HepG2 (cell line): Measurements from ENCODE around the gene ABHD17A. TPM values are rescaled to one million over a fixed set of nuclear protein-coding genes. Genes with fewer than 3 reads are reported as not detected.
A peak's percentile ranks its signal among the peaks of the same experiment; 100 is the strongest.

Experiments used
- CCAR2 ChIP-seq: fragments of 200-400 bp; formaldehyde crosslinking; optimal IDR thresholded peaks from 2 replicates; pipeline ENCODE3; 2018; ENCODE audit warnings: low read depth, mild to moderate bottlenecking, low read length, moderate library complexity
- DMAP1 ChIP-seq: IDR thresholded peaks from 2 replicates; pipeline ENCODE4 v1.6.1; 2016
- HMG20A ChIP-seq: IDR thresholded peaks from 2 replicates; pipeline ENCODE4 v1.6.1; 2016; ENCODE audit warnings: borderline replicate concordance
- MYC ChIP-seq: sonication (generic); formaldehyde crosslinking; IDR thresholded peaks from 2 replicates; pipeline ENCODE4 v1.9.0; 2021; ENCODE audit warnings: missing genetic modification reagents, borderline replicate concordance
- NR2F6 ChIP-seq, 2 experiments: IDR thresholded peaks; 2 replicates each; pipeline ENCODE4 v1.6.1; 2016; ENCODE audit warnings: antibody characterized with exemption in 1 of 2, mild to moderate bottlenecking in 1 of 2
- POLR2AphosphoS2 ChIP-seq: IDR thresholded peaks from 2 replicates; pipeline ENCODE4 v1.6.1; 2011; ENCODE audit warnings: low read depth, low read length, improper control_type of control experiment
- REL ChIP-seq: sonication (generic); formaldehyde crosslinking; conservative IDR thresholded peaks from 2 replicates; pipeline ENCODE4 v1.8.0; 2022; ENCODE audit warnings: mild to moderate bottlenecking, missing genetic modification reagents, moderate library complexity
- RELA ChIP-seq: sonication (generic); formaldehyde crosslinking; IDR thresholded peaks from 2 replicates; pipeline ENCODE4 v1.4.0; 2020; ENCODE audit warnings: missing genetic modification reagents
- SAFB2 ChIP-seq: sonication (generic); formaldehyde crosslinking; IDR thresholded peaks from 2 replicates; pipeline ENCODE4 v1.5.1; 2020; ENCODE audit warnings: missing genetic modification reagents, low read depth, mild to moderate bottlenecking, borderline replicate concordance
- SIX4 ChIP-seq: sonication (generic); formaldehyde crosslinking; IDR thresholded peaks from 2 replicates; pipeline ENCODE4 v1.4.0; 2020; ENCODE audit warnings: missing genetic modification reagents
- SMAD1 ChIP-seq: sonication (generic); formaldehyde crosslinking; IDR thresholded peaks from 2 replicates; pipeline ENCODE4 v1.4.0; 2020; ENCODE audit warnings: missing genetic modification reagents, low read depth, mild to moderate bottlenecking, borderline replicate concordance
- SMAD9 ChIP-seq: sonication (generic); formaldehyde crosslinking; IDR thresholded peaks from 2 replicates; pipeline ENCODE4 v1.5.1; 2020; ENCODE audit warnings: mild to moderate bottlenecking, missing genetic modification reagents
- TEAD2 ChIP-seq: sonication (generic); formaldehyde crosslinking; IDR thresholded peaks from 2 replicates; pipeline ENCODE4 v1.9.0; 2021; ENCODE audit warnings: missing genetic modification reagents
- ZMYM3 ChIP-seq: sonication (generic); formaldehyde crosslinking; IDR thresholded peaks from 2 replicates; pipeline ENCODE4 v1.5.1; 2020; ENCODE audit warnings: mild to moderate bottlenecking, missing genetic modification reagents
- ZNF10 ChIP-seq: sonication (generic); formaldehyde crosslinking; IDR thresholded peaks from 2 replicates; pipeline ENCODE4 v1.4.0; 2020; ENCODE audit warnings: mild to moderate bottlenecking, low read depth, missing genetic modification reagents, borderline replicate concordance
- ZNF432 ChIP-seq: sonication (generic); formaldehyde crosslinking; IDR thresholded peaks from 2 replicates; pipeline ENCODE4 v1.5.0; 2020; ENCODE audit warnings: missing genetic modification reagents, mild to moderate bottlenecking, borderline replicate concordance
- ZNF557 ChIP-seq: sonication (generic); formaldehyde crosslinking; IDR thresholded peaks from 2 replicates; pipeline ENCODE4 v1.4.0; 2020; ENCODE audit warnings: missing genetic modification reagents
- ZNF562 ChIP-seq: sonication (generic); formaldehyde crosslinking; IDR thresholded peaks from 2 replicates; pipeline ENCODE4 v1.8.0; 2022; ENCODE audit warnings: missing genetic modification reagents, borderline replicate concordance
- ZNF570 ChIP-seq: sonication (generic); formaldehyde crosslinking; IDR thresholded peaks from 2 replicates; pipeline ENCODE4 v1.4.0; 2020; ENCODE audit warnings: mild to moderate bottlenecking, missing genetic modification reagents, borderline replicate concordance
- ZNF678 ChIP-seq: sonication (generic); formaldehyde crosslinking; IDR thresholded peaks from 2 replicates; pipeline ENCODE4 v1.4.0; 2020; ENCODE audit warnings: mild to moderate bottlenecking, missing genetic modification reagents
- ZNF841 ChIP-seq: sonication (generic); formaldehyde crosslinking; IDR thresholded peaks from 2 replicates; pipeline ENCODE4 v1.8.1; 2023; ENCODE audit warnings: missing genetic modification reagents, borderline replicate concordance
- ZNF878 ChIP-seq: sonication (generic); formaldehyde crosslinking; IDR thresholded peaks from 2 replicates; pipeline ENCODE4 v1.8.1; 2023; ENCODE audit warnings: mild to moderate bottlenecking, missing genetic modification reagents, moderate library complexity
- polyA plus RNA-seq, 8 experiments: library from polyadenylated mRNA; depleted of rRNA in 3 of 8; stranded (reverse) in 7 of 8; unstranded in 1 of 8; fragments of >200 nt; fragmentation: Illumina TruSeq in 4 of 8; extraction: Trizol in 4 of 8; gene quantifications; 2 replicates each; pipeline versions ENCODE4 v1.2.1 to v1.2.3, GENCODE V29; 2011 to 2016; ENCODE audit warnings: low read depth in 4 of 8, missing spikeins in 1 of 8, mixed read lengths in 1 of 8; ENCODE audit not compliant: insufficient read depth in 1 of 8
- total RNA-seq, 5 experiments: library from RNA; depleted of rRNA; stranded (reverse); fragments of >200 nt; fragmentation: Illumina TruSeq; extraction: Trizol; gene quantifications; 2 replicates each; pipeline ENCODE4 v1.2.3, GENCODE V29; 2016; ENCODE audit warnings: low read depth in 1 of 5
- TF ChIP-seq, protein P1 (sequence below): sonication (generic); formaldehyde crosslinking; IDR thresholded peaks from 2 replicates; pipeline ENCODE4 v1.5.0; 2020; ENCODE audit warnings: missing genetic modification reagents
- TF ChIP-seq, protein P2 (sequence below): sonication (generic); formaldehyde crosslinking; IDR thresholded peaks from 2 replicates; pipeline ENCODE4 v1.5.0; 2020; ENCODE audit warnings: mild to moderate bottlenecking, missing genetic modification reagents, borderline replicate concordance

The ABHD17A gene
- total and polyA plus RNA-seq, 2 of the 13 experiments (the other 11 are each of a cell fraction or from before 2014, with no cell fraction given): 27.7 to 40.8 TPM

DNA sequence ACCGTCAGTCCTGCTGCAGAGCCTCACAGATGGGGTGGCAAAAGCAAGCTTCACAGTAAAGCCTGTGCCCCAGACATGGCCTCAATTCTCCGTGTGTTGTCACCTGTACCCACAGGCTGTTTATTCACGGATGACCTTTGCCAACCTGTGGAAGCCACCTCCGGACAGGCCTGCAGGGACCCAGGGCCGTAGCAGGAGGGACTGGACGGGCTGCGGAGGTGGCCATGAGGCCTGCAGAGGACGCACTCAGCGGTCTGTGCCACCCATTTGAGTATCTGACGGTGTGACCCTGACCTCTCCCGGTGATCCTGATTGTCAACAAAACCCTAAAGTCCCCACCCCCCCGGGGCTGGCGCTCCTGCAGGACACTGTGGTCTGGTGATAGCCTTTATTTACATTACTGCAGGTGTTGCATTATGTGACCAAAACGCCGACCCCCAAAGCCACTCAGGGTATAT is 14.1 kb downstream of the ABHD17A start (continued):
- TF ChIP-seq, protein P1, sequence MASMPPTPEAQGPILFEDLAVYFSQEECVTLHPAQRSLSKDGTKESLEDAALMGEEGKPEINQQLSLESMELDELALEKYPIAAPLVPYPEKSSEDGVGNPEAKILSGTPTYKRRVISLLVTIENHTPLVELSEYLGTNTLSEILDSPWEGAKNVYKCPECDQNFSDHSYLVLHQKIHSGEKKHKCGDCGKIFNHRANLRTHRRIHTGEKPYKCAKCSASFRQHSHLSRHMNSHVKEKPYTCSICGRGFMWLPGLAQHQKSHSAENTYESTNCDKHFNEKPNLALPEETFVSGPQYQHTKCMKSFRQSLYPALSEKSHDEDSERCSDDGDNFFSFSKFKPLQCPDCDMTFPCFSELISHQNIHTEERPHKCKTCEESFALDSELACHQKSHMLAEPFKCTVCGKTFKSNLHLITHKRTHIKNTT: no peak
- TF ChIP-seq CCAR2: no peak
- TF ChIP-seq NR2F6 (IDR thresholded peaks at IDR 0.05): peak; percentile 97
- peak; percentile 98 for TF ChIP-seq NR2F6 (CRISPR knock-in tag; IDR thresholded peaks at IDR 0.05)
- no peak for TF ChIP-seq ZNF10
- no peak for TF ChIP-seq SIX4 (CRISPR knock-in tag)
- TF ChIP-seq, protein P2, sequence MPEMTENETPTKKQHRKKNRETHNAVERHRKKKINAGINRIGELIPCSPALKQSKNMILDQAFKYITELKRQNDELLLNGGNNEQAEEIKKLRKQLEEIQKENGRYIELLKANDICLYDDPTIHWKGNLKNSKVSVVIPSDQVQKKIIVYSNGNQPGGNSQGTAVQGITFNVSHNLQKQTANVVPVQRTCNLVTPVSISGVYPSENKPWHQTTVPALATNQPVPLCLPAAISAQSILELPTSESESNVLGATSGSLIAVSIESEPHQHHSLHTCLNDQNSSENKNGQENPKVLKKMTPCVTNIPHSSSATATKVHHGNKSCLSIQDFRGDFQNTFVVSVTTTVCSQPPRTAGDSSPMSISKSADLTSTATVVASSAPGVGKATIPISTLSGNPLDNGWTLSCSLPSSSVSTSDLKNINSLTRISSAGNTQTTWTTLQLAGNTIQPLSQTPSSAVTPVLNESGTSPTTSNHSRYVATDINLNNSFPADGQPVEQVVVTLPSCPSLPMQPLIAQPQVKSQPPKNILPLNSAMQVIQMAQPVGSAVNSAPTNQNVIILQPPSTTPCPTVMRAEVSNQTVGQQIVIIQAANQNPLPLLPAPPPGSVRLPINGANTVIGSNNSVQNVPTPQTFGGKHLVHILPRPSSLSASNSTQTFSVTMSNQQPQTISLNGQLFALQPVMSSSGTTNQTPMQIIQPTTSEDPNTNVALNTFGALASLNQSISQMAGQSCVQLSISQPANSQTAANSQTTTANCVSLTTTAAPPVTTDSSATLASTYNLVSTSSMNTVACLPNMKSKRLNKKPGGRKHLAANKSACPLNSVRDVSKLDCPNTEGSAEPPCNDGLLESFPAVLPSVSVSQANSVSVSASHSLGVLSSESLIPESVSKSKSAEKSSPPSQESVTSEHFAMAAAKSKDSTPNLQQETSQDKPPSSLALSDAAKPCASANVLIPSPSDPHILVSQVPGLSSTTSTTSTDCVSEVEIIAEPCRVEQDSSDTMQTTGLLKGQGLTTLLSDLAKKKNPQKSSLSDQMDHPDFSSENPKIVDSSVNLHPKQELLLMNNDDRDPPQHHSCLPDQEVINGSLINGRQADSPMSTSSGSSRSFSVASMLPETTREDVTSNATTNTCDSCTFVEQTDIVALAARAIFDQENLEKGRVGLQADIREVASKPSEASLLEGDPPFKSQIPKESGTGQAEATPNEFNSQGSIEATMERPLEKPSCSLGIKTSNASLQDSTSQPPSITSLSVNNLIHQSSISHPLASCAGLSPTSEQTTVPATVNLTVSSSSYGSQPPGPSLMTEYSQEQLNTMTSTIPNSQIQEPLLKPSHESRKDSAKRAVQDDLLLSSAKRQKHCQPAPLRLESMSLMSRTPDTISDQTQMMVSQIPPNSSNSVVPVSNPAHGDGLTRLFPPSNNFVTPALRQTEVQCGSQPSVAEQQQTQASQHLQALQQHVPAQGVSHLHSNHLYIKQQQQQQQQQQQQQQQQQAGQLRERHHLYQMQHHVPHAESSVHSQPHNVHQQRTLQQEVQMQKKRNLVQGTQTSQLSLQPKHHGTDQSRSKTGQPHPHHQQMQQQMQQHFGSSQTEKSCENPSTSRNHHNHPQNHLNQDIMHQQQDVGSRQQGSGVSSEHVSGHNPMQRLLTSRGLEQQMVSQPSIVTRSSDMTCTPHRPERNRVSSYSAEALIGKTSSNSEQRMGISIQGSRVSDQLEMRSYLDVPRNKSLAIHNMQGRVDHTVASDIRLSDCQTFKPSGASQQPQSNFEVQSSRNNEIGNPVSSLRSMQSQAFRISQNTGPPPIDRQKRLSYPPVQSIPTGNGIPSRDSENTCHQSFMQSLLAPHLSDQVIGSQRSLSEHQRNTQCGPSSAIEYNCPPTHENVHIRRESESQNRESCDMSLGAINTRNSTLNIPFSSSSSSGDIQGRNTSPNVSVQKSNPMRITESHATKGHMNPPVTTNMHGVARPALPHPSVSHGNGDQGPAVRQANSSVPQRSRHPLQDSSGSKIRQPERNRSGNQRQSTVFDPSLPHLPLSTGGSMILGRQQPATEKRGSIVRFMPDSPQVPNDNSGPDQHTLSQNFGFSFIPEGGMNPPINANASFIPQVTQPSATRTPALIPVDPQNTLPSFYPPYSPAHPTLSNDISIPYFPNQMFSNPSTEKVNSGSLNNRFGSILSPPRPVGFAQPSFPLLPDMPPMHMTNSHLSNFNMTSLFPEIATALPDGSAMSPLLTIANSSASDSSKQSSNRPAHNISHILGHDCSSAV (CRISPR knock-in tag): no peak
- no peak for TF ChIP-seq TEAD2 (CRISPR knock-in tag)
- no peak for TF ChIP-seq ZNF562 (CRISPR knock-in tag)
- TF ChIP-seq ZNF432 (CRISPR knock-in tag): no peak
- TF ChIP-seq POLR2AphosphoS2: no peak
- TF ChIP-seq SMAD1 (CRISPR knock-in tag): no peak
- TF ChIP-seq ZNF841 (CRISPR knock-in tag): no peak
- TF ChIP-seq SAFB2: peak; percentile 41; the same call in 1 of the 2 replicates
- TF ChIP-seq ZNF878 (CRISPR knock-in tag): no peak
- no peak for TF ChIP-seq RELA (CRISPR knock-in tag)
- peak; percentile 39; the same call in 1 of the 2 replicates for TF ChIP-seq HMG20A
- peak; percentile 82 for TF ChIP-seq ZMYM3 (CRISPR knock-in tag)
- no peak for TF ChIP-seq SMAD9 (CRISPR knock-in tag)
- TF ChIP-seq MYC (CRISPR knock-in tag): peak; percentile 81; the same call in 1 of the 2 replicates
- no peak for TF ChIP-seq ZNF678 (CRISPR knock-in tag)
- peak; percentile 70 for TF ChIP-seq DMAP1
- TF ChIP-seq REL (CRISPR knock-in tag): no peak
- no peak for TF ChIP-seq ZNF557 (CRISPR knock-in tag)
- no peak for TF ChIP-seq ZNF570
